HG03520 (cell line): ENCODE data around the gene MCM7.

Experiments
- ATAC-seq: cut with Tn5 transposase; IDR thresholded peaks from one replicate; pipeline ENCODE4 v1.9.1; 2021; ENCODE audit warnings: mild to moderate bottlenecking, moderate library complexity; ENCODE audit not compliant: unreplicated experiment

MCM7 gene

DNA sequence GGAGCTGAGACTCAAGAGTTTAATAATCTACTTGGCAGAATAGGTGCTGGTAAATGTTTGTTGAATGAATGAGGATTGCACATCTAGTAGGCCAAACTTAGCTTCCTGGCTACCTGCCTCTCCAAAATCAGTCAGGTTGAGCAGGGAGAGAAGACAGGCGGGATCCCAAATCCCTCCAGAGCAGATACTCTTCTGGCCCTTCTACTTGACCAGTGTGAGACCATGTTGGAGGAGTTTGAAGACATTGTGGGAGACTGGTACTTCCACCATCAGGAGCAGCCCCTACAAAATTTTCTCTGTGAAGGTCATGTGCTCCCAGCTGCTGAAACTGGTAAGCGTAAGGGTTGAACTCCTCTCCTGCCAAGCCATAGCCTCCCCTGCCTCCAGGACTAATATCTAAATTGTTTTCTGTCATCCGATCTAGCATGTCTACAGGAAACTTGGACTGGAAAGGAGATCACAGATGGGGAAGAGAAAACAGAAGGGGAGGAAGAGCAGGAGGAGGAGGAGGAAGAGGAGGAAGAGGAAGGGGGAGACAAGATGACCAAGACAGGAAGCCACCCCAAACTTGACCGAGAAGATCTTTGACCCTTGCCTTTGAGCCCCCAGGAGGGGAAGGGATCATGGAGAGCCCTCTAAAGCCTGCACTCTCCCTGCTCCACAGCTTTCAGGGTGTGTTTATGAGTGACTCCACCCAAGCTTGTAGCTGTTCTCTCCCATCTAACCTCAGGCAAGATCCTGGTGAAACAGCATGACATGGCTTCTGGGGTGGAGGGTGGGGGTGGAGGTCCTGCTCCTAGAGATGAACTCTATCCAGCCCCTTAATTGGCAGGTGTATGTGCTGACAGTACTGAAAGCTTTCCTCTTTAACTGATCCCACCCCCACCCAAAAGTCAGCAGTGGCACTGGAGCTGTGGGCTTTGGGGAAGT, 23.4 kb upstream of the MCM7 start:
- ATAC-seq, result no peak

GRCh38 chr7:100122568-100122967, 21.4 kb upstream of the MCM7 start:
- ATAC-seq, result no peak

- no peak for ATAC-seq
Observed at GRCh38 chr7:100122067-100122466, 20.9 kb upstream of the MCM7 start.

DNA sequence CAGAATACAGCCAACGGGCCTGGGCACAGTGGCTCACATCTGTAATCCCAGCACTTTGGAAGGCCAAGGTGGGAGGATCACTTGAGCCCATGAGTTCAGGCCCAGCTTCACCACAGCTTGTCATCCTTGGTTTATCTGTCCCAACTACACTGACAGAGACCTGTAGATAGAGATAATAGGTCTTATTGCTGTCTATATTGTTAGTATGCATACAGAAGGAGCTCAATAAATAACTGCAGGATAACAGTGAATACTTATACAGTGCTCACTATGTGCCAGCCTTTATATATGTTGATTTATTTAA, 19.5 kb upstream of the MCM7 start:
- ATAC-seq, result no peak

GRCh38 chr7:100119970-100120732, 19.0 kb upstream of the MCM7 start:
- ATAC-seq, result peak; percentile 36

DNA sequence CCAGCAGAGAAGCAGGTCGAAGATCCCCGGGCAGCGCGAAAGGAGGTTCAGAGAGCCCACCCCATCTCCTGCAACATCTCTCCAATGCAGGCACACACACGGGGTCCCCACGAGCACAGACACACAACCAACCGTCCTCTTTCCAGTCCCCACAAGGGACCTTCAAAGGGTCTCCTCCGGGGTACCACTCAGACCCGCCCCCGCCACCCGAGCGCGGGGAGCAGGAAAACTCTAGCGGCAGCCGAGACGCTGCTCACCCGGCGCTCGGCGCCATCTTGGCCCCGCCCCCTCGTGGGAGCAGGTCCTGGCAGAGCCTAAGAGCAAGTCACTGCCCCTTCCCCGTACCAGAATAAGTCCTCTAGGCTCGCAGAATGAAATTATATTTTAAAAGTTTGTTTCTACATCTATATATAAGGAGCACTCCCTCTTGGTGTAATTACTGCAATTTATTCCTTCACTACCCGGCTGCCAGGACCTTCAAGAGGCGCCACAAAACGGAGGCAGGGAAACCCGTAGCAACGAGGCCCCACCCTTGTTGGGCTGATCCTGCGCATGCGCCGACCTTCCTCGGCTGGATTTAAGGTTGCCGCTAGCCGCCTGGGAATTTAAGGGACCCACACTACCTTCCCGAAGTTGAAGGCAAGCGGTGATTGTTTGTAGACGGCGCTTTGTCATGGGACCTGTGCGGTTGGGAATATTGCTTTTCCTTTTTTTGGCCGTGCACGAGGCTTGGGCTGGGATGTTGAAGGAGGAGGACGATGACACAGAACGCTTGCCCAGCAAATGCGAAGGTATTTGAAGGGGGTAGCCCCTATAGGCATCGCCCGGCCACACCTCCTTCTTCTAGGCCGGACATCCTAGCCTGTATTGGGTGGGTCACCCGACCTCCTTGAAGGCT, 18.1 kb upstream of the MCM7 start, which contains the start of the genes CNPY4 and TAF6:
Gene CNPY4, plus strand, starts transcription at position 563 of the 898 bp plus-strand sequence. Its CDS starts 111 bp downstream, at position 674.
Gene TAF6, minus strand, starts transcription at position 287 of the 898 bp plus-strand sequence. CDS start 5,149 bp downstream, outside the sequence.
- ATAC-seq, result peak; percentile 66

- no peak for ATAC-seq
Observed at GRCh38 chr7:100118388-100119071, 17.3 kb upstream of the MCM7 start.

GRCh38 chr7:100115026-100115425, 13.8 kb upstream of the MCM7 start:
- ATAC-seq, result no peak

GRCh38 chr7:100111914-100112313, 10.7 kb upstream of the MCM7 start:
- ATAC-seq, result no peak

- ATAC-seq, result no peak
Observed at GRCh38 chr7:100111156-100111555, 10.0 kb upstream of the MCM7 start.

DNA sequence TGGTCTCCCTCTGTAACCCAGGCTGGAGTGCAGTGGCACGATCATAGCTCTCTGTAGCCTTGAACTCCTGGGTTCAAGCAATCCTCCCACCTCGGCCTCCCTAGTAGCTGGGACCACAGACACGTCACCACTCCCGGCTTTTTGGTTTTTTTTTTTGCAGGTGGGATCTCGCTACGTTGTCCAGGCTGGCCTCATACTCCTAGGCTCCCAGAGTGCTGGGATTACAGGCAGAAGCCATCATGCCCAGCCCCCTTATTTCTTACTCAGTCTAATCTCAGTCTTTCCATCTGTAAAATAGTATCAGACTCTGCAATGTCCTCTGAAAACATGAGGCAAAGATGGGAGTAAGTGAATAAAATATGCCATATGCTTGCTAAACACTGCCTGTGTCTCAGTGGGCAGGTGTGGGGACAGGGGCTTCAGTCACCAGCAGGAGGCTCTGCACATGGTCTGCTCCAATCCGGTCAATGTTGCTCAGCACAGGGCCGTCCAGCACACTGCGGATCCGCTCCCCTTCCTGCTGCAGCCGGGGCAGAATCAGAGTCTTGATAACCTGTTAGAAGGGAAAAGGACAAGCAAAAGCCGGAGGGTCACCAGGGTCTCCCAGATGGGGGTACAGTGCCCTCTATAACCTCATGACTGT, 8.4 kb upstream of the MCM7 start:
- ATAC-seq, result no peak

- no peak for ATAC-seq
Observed at GRCh38 chr7:100107890-100108289, 6.7 kb upstream of the MCM7 start.

DNA sequence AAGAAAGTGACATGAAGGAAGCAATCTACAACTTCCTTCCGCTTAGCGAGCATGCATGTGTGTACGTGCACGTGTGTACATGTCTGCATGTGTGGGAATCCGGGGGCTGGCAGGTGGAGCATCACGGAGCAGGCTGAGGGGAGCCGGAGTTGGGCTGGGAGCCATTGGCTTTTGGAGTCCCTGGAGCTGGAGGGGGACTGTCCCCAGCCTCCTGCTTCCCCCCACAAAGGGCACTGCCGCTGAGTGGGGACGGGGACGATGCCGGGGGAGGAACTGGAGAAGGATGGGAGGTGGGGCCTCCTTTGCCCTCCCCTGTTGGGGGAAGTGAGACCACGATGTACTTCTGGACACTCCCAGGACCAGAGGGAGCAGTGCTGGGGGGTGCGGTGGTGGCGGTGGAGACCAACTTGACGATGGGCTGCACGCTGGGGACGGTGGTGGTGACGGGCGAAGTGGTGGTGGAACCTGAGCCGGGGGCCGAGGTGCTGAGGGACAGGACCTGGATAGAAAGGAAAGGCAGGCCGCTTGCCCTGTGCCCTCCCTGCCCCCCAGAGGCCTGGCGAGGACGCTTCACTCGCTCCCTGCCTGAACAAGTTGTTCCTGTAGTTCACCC, 6.0 kb upstream of the MCM7 start:
- ATAC-seq, result no peak

GRCh38 chr7:100106633-100107032, 5.4 kb upstream of the MCM7 start:
- ATAC-seq, result no peak

- ATAC-seq, result no peak
Observed at GRCh38 chr7:100105534-100105933, 4.3 kb upstream of the MCM7 start.

GRCh38 chr7:100102950-100103840, 2.0 kb upstream of the MCM7 start:
- no peak for ATAC-seq

DNA sequence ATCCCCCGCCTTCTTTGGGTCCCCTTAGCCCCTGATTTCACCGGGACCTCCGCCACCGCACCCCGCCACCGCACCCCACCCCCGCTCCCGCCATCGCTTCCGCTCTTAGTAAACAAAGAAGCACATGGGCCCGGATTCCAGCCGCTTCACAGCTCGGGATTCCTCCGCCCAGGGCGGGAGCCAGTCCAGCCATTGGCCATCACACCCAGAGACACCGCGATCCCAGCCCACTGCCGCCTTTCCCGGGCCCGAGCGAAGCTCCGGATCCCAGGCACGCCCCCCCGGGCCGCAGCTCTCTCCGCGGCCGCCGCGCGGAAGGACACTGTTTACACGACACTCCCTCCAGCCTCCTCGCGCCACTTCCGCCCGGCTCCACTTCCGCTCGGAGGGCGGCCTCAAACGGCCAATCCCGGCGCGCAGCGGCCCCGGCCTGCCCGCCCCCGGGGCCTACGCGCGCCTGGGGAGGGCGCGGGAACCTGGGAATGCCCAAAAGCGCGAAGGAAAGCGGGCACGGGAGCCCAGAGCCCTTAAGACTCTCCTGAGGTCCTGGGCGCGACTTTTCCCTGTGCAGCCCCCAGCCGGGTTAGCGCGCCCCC, 679 bp downstream of the MCM7 start:
- ATAC-seq, result peak; percentile 59

DNA sequence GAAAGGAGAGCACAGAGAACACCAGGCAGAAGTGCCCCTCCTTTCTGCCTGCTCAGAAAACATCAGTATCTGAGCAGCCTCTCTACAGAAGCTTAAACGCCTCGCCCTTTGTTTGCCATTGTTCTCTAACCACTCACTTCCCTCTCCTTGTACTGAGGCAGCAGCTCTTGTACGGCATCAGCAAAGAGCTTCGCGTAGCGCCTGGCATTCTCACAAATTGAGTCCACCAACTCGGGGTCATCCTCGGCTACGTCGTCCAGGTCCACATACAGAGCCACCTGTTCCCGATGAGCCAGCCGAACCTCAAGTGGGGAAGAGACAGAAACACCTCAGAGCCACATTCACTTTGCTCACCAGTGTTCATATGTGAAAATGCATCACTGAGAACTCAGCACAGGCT, 1.7 kb downstream of the MCM7 start:
- ATAC-seq, result no peak
